GM21723 (cell line): ENCODE data around the gene C10orf88.
"Not testable (repeated sequence)": the region's sequence is repeated elsewhere in the genome, so short reads cannot be mapped to it uniquely, and the experiment has no call there.

Experiments
- ATAC-seq: cut with Tn5 transposase; IDR thresholded peaks from one replicate; pipeline ENCODE4 v1.9.1; 2021; ENCODE audit warnings: mild to moderate bottlenecking, moderate library complexity; ENCODE audit not compliant: unreplicated experiment

C10orf88 gene

DNA sequence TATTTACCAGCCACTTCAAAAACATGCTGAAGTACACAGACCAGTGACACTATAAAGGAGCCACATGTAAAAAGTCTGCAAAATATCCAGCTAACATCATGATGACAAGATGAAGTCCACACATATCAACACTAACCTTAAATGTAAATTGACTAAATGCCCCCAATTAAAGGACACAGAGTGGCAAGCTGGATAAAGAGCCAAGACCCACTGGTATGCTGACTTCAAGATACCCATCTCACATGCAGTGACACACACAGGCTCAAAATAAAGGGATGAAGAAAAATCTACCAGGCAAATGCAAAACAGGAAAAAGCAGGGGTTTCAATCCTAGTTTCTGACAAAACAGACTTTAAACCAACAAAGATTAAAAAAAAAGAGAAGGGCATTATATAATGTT is 12.9 kb upstream of the C10orf88 start:
- no peak for ATAC-seq

DNA sequence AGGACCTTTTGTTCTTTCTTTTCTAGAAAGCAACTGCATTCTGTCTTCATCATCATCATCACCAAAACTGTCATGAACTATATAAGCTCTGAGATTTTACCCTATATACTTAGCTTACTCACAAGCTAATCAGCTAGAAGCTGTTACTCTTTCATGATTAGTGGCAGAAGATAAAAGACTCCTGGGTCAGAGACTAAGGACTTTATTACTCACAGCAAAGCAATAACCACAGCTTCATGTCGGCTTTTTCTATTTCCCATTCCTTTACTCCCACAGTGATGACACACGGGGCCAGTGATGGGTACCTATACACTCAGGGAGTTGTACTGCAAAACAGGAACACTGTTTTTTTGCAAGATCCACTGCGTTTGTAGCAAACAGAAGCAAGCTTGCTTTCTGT is 8.4 kb upstream of the C10orf88 start:
- ATAC-seq: no peak

DNA sequence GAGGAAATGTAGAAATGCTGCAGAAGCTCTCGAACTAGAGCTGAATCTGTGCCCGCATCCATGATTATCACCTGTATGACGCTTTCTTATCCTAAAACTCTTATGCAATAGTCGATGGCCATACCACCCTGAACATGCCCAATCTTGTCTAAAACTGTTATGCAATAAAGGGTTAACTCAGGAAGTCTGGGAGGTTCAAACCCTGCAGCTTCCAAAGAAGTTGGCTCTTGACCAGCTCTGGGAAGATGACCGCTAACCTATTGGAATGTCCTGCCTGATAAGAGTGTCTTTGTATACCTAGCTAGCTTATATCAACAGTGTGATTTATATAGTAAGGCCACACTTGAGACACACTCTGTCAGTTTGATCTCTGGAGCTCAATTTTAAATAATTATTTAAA is 3.4 kb upstream of the C10orf88 start:
- ATAC-seq: no peak

DNA sequence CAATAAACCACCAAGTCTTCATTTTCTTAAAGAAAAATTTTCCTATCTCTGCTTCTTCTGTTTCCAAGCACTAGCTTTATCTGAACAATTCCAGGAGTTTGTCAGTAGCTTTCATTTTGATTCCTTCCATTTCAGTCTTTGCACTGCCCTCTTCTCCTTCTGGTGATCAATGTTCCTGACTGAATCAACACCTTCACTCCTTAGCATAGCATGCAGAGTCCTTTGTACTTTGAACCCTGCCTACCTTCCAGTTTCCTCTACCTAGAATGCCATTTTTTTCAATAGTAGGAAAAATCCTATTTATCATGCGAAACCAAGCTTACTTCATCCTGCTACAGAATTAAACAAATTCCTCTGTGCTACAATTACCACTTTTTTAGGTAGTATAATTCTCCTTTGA is 1.9 kb upstream of the C10orf88 start:
- no peak for ATAC-seq

DNA sequence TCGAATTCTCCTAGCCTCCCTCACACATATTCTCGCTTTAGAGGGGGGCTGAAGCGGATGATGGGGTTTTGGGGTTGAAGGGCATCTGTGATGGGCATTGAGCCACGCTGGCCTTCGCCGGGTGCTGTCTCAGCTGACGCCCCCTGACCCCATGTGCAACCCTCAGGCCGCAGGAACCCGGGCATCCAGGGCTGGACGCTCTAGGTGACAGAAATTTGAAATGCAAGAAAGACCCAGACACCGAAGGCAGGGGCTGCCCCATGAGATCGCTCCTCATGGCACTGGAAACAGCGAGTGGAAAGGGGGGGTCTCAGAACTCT is 664 bp upstream of the C10orf88 start:
- no peak for ATAC-seq

DNA sequence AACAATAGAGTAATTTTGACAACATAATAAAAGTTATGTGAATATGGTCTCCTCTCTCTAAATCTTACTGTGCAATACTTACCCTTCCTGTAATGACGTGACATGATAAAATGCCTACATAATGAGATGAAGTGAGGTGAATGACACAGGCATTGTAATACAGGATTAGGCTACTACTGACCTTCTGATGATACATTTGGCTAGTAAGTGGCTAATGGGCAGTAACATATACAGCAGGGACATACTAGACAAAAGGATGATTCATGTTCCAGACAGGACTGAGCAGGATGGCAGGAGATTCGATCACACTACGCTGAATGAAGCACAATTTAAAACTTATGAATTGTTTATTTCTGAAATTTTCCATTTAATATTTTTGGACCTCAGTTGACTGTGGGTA is 4.7 kb downstream of the C10orf88 start:
- ATAC-seq: no peak

DNA sequence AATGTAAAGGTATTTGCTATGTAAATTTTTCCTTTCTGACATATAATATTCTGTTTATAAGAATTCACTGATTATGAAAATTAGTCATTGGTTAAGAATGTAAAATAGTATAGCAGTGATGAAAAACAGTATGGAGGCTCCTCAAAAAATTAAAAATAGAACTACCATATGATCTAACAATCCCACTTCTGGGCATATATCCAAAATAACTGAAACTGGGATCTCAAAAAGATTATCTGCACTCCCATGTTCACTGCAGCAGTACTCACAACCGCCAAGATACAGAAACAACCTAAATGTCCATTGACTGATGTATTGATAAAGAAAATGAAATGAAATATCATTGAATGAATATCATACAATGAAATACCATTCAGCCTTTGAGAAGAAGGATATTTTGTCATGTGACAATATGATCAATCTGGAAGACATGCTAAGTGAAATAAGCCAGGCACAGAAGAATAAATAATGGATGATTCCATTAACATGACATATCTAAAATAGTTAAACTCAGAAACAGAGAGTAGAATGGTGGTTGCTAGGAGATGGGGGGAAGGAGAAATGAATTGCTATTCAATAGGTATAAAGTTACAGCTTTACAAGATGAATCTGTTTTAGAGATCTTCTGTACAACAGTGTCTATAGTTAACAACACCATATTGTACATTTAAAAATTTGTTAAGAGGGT is 14.0 kb downstream of the C10orf88 start:
- no peak for ATAC-seq

DNA sequence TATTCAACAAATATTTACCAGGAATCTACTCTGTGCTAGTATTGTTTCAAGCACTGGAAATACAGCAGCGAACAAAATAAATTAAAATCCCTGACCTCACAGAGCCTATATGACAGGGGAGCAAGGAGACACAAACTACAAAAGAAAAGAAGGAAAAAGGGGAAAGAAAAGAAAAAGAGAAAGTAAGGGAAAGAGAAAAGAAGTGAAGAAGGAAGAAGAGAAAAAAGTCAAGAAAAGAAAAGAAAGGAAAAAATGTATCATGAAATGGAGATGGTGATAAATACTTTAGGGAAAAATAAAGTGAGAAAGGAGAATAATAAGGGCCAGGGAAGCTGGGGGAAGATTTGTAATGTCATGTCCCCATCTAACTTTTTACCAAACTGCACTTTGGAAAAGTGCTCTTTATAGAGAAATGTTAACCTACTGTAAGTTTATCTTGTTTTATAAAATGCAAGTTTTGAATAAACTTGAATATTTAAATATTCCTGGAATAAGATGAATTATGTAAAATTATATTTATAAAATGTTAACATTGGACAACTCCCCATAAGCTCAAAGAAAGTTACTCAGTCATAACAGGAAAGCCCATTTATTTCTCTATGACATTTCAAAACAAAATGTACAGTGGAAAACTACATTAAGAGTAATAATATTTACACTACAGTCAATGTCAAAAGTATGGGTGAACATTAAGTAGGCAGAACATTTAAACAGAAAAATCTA is 14.7 kb downstream of the C10orf88 start:
- ATAC-seq: no peak

DNA sequence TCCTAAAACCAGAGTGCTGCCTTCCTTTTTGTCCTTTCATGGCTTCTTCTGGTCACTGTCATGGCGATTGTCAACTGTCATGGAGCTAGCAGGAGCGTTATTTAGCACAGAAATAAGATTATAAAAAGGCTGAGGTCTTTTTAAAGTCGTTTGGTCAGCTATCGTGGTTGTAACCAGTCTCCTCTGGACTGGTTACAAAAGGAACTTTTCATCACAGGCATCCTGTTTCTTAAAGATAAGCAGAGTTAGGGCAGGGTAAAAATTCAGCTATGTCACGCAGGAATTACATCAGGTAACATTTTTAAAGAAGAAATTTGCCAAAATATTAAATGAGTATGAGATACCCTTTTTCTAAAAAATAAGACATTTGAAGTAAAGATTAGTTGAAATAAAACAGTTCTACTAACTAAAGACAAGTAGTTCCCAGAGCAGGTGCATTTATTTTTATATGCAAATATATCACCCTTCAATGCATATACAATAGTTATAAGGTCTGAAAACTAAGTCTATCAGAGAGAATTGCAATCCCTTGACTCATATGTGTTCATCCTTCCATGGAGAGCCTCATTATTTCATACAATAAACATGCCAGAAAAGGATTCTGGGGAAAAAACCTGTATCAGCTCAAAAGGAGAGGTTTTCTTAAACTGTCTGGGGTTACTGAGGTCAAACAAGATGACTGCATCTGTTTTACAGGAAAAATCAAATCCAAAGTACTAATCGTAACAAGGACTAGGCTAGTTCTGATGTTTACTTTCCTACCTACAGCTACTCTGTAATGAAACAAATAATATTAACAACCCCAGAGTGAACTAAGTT is 22.7 kb downstream of the C10orf88 start:
- ATAC-seq: no peak

DNA sequence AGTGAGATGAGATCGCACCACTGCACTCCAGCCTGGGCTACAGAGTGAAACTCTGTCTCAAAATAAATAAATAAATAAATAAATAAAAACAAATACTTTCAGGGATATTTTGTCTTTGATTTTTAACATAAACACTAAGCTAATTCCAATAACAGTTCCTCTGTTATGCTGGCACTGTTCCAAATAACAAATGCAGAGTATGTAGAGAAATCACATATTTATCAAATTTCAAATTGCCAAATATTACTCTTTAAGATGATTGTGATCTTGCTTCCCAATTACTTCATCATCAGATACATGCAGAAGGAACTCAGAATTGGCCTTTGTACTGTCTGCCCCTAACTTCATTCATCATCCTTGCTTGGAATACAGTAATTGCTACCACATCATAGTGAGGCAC is 23.9 kb downstream of the C10orf88 start:
- ATAC-seq: no peak

DNA sequence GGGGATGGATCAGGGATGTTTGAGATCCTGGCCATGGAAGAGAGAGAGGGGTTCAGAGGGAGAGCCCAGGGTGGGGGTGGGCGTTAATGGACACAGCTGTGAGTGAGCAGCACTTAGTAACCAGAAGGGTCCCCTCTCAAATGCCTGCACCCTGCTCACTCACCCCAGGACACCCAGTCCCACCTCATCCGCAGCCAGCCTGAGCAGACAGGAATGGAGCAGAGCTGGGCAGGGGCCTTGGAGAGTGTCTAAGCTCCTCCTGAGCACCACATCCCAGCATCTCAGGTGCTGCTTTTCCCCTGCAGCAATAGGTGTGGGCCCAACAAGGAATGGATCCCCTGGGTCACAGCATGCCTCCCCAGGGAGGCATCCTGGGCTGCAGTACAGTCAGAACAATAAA is 38.3 kb downstream of the C10orf88 start:
- no peak for ATAC-seq

DNA sequence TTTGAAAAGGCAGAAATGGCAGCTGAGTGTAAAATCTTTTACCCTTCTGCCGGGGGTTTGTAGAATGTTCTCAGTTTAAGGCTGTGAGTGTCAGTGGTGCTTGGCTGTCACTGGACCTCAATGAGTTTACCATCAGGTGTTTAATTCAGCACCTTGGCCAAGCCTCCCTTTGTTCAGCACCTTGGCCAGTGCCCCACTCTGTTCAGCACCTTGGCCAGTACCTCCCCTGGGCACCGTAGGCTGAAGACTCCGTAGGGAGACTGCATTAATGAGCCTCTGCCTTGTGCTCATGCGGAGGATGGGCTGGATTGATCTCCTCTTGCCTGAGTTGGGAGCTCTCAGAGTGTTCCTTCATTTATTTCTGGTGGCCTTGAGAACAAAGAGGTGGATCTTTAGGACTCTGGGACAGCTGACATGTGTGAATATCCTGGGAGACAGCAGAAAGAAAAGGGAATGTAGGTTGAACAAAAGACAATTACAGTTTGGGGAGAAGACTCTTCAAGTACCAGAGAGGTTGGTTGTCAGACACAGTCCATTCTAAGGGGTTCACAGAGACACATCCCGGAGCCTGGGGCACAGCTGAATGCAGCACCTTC is 42.0 kb downstream of the C10orf88 start:
- ATAC-seq: no peak

DNA sequence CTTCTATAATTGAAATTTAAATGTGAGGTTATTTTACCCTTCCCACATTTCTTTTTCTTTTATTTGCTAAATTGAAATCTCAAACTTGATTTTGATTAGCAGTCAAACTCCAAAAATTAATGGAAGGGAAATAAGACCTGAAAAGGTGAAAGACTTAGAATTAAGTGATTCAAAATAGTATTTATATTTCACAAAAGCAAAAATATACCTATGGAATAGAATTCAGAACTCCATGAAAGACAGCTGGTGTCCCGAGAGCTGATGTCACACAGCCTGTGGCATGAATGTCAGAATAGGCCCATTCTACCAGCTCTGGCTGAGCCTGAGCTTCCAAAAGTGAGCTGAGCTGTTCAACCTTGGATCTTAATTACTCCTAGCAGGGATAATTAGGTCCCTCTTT is 43.7 kb downstream of the C10orf88 start, which contains the start of gene FAM24A:
FAM24A (plus strand) TSS at position 301 of the 400 bp plus-strand sequence. CDS start 1,025 bp downstream, outside the sequence.
- no peak for ATAC-seq

DNA sequence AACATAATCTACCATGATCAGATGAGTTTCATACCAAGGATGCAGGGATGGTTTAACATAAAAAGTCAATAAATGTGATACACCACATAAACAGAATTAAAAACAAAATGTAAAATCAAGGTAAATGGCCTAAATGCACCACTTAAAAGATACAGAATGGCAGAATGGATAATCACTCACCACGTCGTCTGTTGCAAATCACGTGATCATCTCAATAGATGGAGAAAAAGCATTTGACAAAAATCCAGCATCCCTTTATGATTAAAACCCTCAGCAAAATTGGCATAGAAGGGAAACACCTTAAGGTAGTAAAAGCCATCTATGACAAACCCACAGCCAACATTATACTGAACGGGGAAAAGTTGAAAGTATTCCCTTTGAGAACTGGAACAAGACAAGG is 50.2 kb downstream of the C10orf88 start:
- ATAC-seq: not testable (repeated sequence)

DNA sequence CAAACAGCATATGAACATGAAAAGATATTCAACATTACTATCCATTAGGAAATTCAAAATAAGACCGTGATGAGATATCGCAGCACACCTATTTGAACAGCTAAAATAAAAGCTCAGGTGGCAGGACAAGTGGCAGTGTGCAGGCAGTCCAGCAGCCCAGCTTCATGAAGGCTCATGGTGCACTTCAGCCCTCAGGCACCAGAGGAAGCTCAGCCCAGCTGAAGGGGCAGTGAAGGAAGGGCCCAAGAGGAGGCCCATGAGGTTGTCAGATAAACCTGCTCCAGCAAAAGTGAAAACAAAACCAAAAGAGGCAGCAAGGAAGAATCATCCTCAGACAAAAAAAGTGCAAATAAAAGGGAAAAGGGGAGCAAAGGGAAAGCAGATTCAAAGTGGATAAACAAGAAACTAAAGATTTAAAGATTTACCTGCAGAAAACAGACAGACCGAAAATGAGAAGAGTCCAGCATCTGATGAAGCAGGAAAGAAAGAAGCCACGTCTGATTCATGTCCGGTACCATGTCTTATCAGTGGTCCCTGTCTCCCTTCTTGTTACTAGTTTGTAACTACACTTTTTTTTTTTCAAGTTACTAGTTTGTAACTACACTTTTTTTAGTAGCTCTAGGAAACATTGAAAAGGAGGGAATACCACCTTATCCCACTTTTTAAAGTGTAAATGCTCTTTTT is 59.6 kb downstream of the C10orf88 start:
- no peak for ATAC-seq

DNA sequence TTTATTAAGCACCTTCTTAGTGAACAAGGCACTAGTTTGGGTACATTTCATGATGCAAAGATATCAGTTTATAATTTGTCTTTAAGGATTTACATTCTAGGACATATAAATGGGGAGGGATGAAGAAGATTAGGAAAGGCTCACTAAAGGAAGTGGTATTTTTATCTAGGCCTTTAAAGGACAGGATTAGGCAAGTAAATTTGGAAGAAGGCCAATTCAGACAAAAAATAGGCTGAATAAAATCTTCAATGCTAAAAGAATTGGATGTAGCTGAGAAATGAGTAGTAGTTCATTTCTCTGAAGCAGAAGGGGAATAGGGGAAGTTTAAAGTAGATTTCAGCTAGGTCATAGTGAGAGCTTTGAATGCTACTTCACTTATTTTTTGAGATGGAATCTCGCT is 69.9 kb downstream of the C10orf88 start:
- no peak for ATAC-seq

DNA sequence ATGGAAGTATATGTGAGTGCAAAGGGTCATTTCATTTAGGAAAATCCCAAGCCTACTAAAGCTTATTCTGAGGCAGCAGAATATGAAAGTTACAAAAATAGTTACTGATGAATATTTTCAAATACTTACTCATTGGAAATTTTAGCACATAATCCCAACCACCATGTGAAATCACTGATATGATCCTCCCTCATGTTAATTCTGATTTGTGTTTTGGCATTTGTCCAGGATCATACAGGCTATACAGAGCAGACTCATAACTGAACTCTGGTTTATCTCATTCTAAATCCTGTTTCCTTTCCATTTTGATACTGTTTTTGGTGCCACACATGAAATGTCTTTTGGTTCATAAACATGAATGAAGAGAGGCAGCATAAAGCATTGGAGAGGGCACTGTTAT is 71.3 kb downstream of the C10orf88 start:
- no peak for ATAC-seq
